ENCODE measurements around the gene CDH23.

CDH23 gene

GRCh38 chr10:71694567-71694968, 297.8 kb downstream of the CDH23 start:
- Histone ChIP-seq H3K27ac (peak overlapping the region; percentile 93), H3K27me3 (no peaks in the 10 kb centered on the region)
- TF ChIP-seq CTCF (IDR thresholded peaks at IDR 0.05) = peak; percentile 24

GRCh38 chr10:71695502-71696476, 299.1 kb downstream of the CDH23 start:
- no peaks in the 10 kb centered on the region for H3K9me3 ChIP-seq
- H3K36me3 ChIP-seq = no peaks in the 10 kb centered on the region
- peaks cover 46 to 51% of the 10 kb centered on the region in 2 experiments for H3K4me1 ChIP-seq (ENCODE audit: control insufficient read depth in 1 of 2, insufficient read depth in 1 of 2, low read depth in 1 of 2, low read length in 1 of 2)
- peak overlapping the region; percentile 93 for H3K27ac ChIP-seq
- no peaks in the 10 kb centered on the region for H3K27me3 ChIP-seq
- TF ChIP-seq CTCF (IDR thresholded peaks at IDR 0.05) = no peak
- peak overlapping the region in 1 of 2 experiments; percentile 63 for H3K4me3 ChIP-seq (ENCODE audit: low read depth in 1 of 2, low read length in 1 of 2)

More at GRCh38 chr10:71694567-71694968, 297.8 kb downstream of the CDH23 start:
- H3K4me3 ChIP-seq (ENCODE audit: low read depth in 1 of 2, low read length in 1 of 2) = peak overlapping the region; percentile 57 to 63
- no peaks in the 10 kb centered on the region for H3K9me3 ChIP-seq
- no peaks in the 10 kb centered on the region for H3K36me3 ChIP-seq
- H3K4me1 ChIP-seq (ENCODE audit: control insufficient read depth in 1 of 2, insufficient read depth in 1 of 2, low read depth in 1 of 2, low read length in 1 of 2) = peaks cover 36 to 38% of the 10 kb centered on the region in 2 experiments

- H3K4me3 ChIP-seq (ENCODE audit: low read depth in 1 of 2, low read length in 1 of 2) = peak overlapping the region in 1 of 2 experiments; percentile 8
- H3K27ac ChIP-seq = peak overlapping the region; percentile 93
- peak; percentile 78 for TF ChIP-seq CTCF (IDR thresholded peaks at IDR 0.05)
- no peaks in the 10 kb centered on the region for H3K27me3 ChIP-seq
- peaks cover 56 to 60% of the 10 kb centered on the region in 2 experiments for H3K4me1 ChIP-seq (ENCODE audit: control insufficient read depth in 1 of 2, insufficient read depth in 1 of 2, low read depth in 1 of 2, low read length in 1 of 2)
- H3K36me3 ChIP-seq = no peaks in the 10 kb centered on the region
- H3K9me3 ChIP-seq = no peaks in the 10 kb centered on the region
These were observed 300.1 kb downstream of the CDH23 start for GRCh38 chr10:71696628-71697326.

GRCh38 chr10:71697938-71698709, 301.4 kb downstream of the CDH23 start:
- TF ChIP-seq CTCF (IDR thresholded peaks at IDR 0.05) = no peak
- no peak overlapping the region for H3K27ac ChIP-seq
- peaks cover 62 to 69% of the 10 kb centered on the region in 2 experiments for H3K4me1 ChIP-seq (ENCODE audit: control insufficient read depth in 1 of 2, insufficient read depth in 1 of 2, low read depth in 1 of 2, low read length in 1 of 2)
- H3K27me3 ChIP-seq = no peaks in the 10 kb centered on the region
- no peaks in the 10 kb centered on the region for H3K36me3 ChIP-seq
- H3K4me3 ChIP-seq (ENCODE audit: low read depth in 1 of 2, low read length in 1 of 2) = no peak overlapping the region
- H3K9me3 ChIP-seq = no peaks in the 10 kb centered on the region

- H3K4me3 ChIP-seq (ENCODE audit: low read depth in 1 of 2, low read length in 1 of 2) = no peak overlapping the region
- no peaks in the 10 kb centered on the region for H3K27me3 ChIP-seq
- no peaks in the 10 kb centered on the region for H3K36me3 ChIP-seq
- no peaks in the 10 kb centered on the region for H3K9me3 ChIP-seq
- TF ChIP-seq CTCF (IDR thresholded peaks at IDR 0.05) = no peak
- peaks cover 59 to 66% of the 10 kb centered on the region in 2 experiments for H3K4me1 ChIP-seq (ENCODE audit: control insufficient read depth in 1 of 2, insufficient read depth in 1 of 2, low read depth in 1 of 2, low read length in 1 of 2)
- H3K27ac ChIP-seq = no peak overlapping the region
These were observed 302.0 kb downstream of the CDH23 start for GRCh38 chr10:71698737-71699136.

Measured in neutrophil (primary cell).